ENCODE measurements around the gene THEMIS2. TPM values are rescaled to one million over a fixed set of nuclear protein-coding genes. Genes with fewer than 3 reads are reported as not detected.

Gene THEMIS2
- total RNA-seq, 2 donors from 2014 or later: 7.4 to 13.1 TPM

- Histone ChIP-seq H3K9me3 (no peaks in the 10 kb centered on the region), H3K27me3 (no peaks in the 10 kb centered on the region), H3K27ac (peak overlapping the region in 1 of 2 donors; percentile 94), H3K4me1 (peaks cover 0 to 20% of the 10 kb centered on the region in 2 donors), H3K36me3 (peaks cover 6% of the 10 kb centered on the region), H3K4me3 (peak overlapping the region; percentile 93 to 99)
- TF ChIP-seq CTCF (IDR thresholded peaks at IDR 0.05): no peak
- no peak for DNase-seq (ENCODE audit: low spot score)
Observed at GRCh38 chr1:27831568-27832410, 40.6 kb upstream of the THEMIS2 start.

- TF ChIP-seq CTCF (IDR thresholded peaks at IDR 0.05): no peak
- Histone ChIP-seq H3K4me3 (no peak overlapping the region), H3K27me3 (no peaks in the 10 kb centered on the region), H3K9me3 (no peaks in the 10 kb centered on the region), H3K27ac (no peak overlapping the region), H3K4me1 (peaks cover 0 to 20% of the 10 kb centered on the region in 2 donors), H3K36me3 (peaks cover 6% of the 10 kb centered on the region)
- no peak for DNase-seq (ENCODE audit: low spot score)
Observed at GRCh38 chr1:27832762-27833161, 39.6 kb upstream of the THEMIS2 start.

GRCh38 chr1:27833470-27833869, 38.9 kb upstream of the THEMIS2 start:
- no peaks in the 10 kb centered on the region for H3K27me3 ChIP-seq
- no peak for TF ChIP-seq CTCF (IDR thresholded peaks at IDR 0.05)
- peaks cover 6% of the 10 kb centered on the region for H3K36me3 ChIP-seq
- H3K9me3 ChIP-seq: no peaks in the 10 kb centered on the region
- no peak overlapping the region for H3K27ac ChIP-seq
- H3K4me3 ChIP-seq: no peak overlapping the region
- DNase-seq (ENCODE audit: low spot score): no peak
- H3K4me1 ChIP-seq: peaks cover 0 to 20% of the 10 kb centered on the region in 2 donors

GRCh38 chr1:27835046-27835445, 37.3 kb upstream of the THEMIS2 start:
- H3K27ac ChIP-seq: no peak overlapping the region
- H3K4me3 ChIP-seq: no peak overlapping the region
- TF ChIP-seq CTCF (IDR thresholded peaks at IDR 0.05): no peak
- H3K4me1 ChIP-seq: peaks cover 0 to 20% of the 10 kb centered on the region in 2 donors
- H3K27me3 ChIP-seq: no peaks in the 10 kb centered on the region
- peaks cover 15% of the 10 kb centered on the region for H3K36me3 ChIP-seq
- no peaks in the 10 kb centered on the region for H3K9me3 ChIP-seq
- DNase-seq (ENCODE audit: low spot score): no peak

GRCh38 chr1:27835501-27835900, 36.8 kb upstream of the THEMIS2 start:
- peaks cover 20% of the 10 kb centered on the region for H3K36me3 ChIP-seq
- no peak for TF ChIP-seq CTCF (IDR thresholded peaks at IDR 0.05)
- no peak overlapping the region for H3K27ac ChIP-seq

More at GRCh38 chr1:27835501-27835900, 36.8 kb upstream of the THEMIS2 start:
- no peak for DNase-seq (ENCODE audit: low spot score)
- peaks cover 0 to 20% of the 10 kb centered on the region in 2 donors for H3K4me1 ChIP-seq
- no peaks in the 10 kb centered on the region for H3K9me3 ChIP-seq
- H3K4me3 ChIP-seq: no peak overlapping the region
- no peaks in the 10 kb centered on the region for H3K27me3 ChIP-seq
